GM12878 (cell line): ENCODE data around the gene DHRS7B. TPM values are rescaled to one million over a fixed set of nuclear protein-coding genes. Genes with fewer than 3 reads are reported as not detected.

Experiments used
- ATF7 ChIP-seq: fragments of 450-650 bp; IDR thresholded peaks from 2 replicates; pipeline ENCODE4 v1.6.1; 2016; ENCODE audit warnings: low read depth, mild to moderate bottlenecking
- CHD2 ChIP-seq: IDR thresholded peaks from 2 replicates; pipeline ENCODE4 v1.6.1; 2011; ENCODE audit warnings: low read depth, low read length, improper control_type of control experiment, borderline replicate concordance
- FOXM1 ChIP-seq: IDR thresholded peaks from 2 replicates; pipeline ENCODE4 v1.6.1; 2012; ENCODE audit warnings: low read depth, mild to moderate bottlenecking, inconsistent platforms, low read length, moderate library complexity
- HDAC2 ChIP-seq: fragments of 200-600 bp; sonication (generic); IDR thresholded peaks from 2 replicates; pipeline ENCODE4 v1.6.1; 2017
- IRF5 ChIP-seq: fragments of 450-650 bp; IDR thresholded peaks from 2 replicates; pipeline ENCODE4 v1.6.1; 2017; ENCODE audit warnings: borderline replicate concordance
- KDM1A ChIP-seq: fragments of 200-600 bp; sonication (generic); IDR thresholded peaks from 2 replicates; pipeline ENCODE4 v1.6.1; 2016; ENCODE audit warnings: borderline replicate concordance
- MEF2A ChIP-seq: IDR thresholded peaks from 2 replicates; pipeline ENCODE4 v1.6.1; 2011; ENCODE audit warnings: low read depth, mild to moderate bottlenecking, low read length, moderate library complexity; ENCODE audit not compliant: insufficient read depth
- MTA2 ChIP-seq: fragments of 450-650 bp; IDR thresholded peaks from 2 replicates; pipeline ENCODE4 v1.6.1; 2016; ENCODE audit warnings: low read depth, mild to moderate bottlenecking, moderate library complexity
- MYC ChIP-seq: IDR thresholded peaks from 2 replicates; pipeline ENCODE4 v1.6.1; 2011; ENCODE audit warnings: mild to moderate bottlenecking, low read length, moderate library complexity, inconsistent platforms; ENCODE audit not compliant: insufficient read depth, insufficient replicate concordance, insufficient read length, severe bottlenecking
- PAX8 ChIP-seq: fragments of 450-650 bp; IDR thresholded peaks from 2 replicates; pipeline ENCODE4 v1.6.1; 2017; ENCODE audit warnings: mild to moderate bottlenecking, moderate library complexity
- REST ChIP-seq: IDR thresholded peaks from 2 replicates; pipeline ENCODE4 v1.6.1; 2012; ENCODE audit warnings: mild to moderate bottlenecking, low read depth, low read length
- RUNX3 ChIP-seq: IDR thresholded peaks from 2 replicates; pipeline ENCODE4 v1.6.1; 2012; ENCODE audit warnings: low read length, inconsistent platforms
- YBX1 ChIP-seq: fragments of 450-650 bp; IDR thresholded peaks from 2 replicates; pipeline ENCODE4 v1.6.1; 2016; ENCODE audit warnings: antibody characterized with exemption
- ZNF592 ChIP-seq: fragments of 450-650 bp; IDR thresholded peaks from 2 replicates; pipeline ENCODE4 v1.6.1; 2017; ENCODE audit warnings: mild to moderate bottlenecking, moderate library complexity
- polyA plus RNA-seq, 11 experiments: library from polyadenylated mRNA; depleted of rRNA in 4 of 11; unstranded in 6 of 11; stranded (reverse) in 5 of 11; fragments of >200 nt; fragmentation: Nextera tagmentation in 4 of 11; fragmentation: Illumina TruSeq in 1 of 11; extraction: Ambion mirVana in 4 of 11; extraction: Trizol in 1 of 11; gene quantifications; 1 replicate in 1 of 11; 2 replicates in 10 of 11; pipeline versions ENCODE4 v1.2.1 to v1.2.3, GENCODE V29; 2011 to 2016; ENCODE audit warnings: inconsistent platforms in 2 of 11, missing spikeins in 2 of 11, low read depth in 1 of 11
- total RNA-seq, 4 experiments: library from RNA; depleted of rRNA in 3 of 4; stranded (reverse); fragments of >200 nt in 3 of 4; fragmentation: Illumina TruSeq in 1 of 4; extraction: Trizol in 1 of 4; gene quantifications; 2 replicates each; pipeline versions ENCODE4 v1.2.1 to v1.2.3, GENCODE V29; 2013 to 2021
- TF ChIP-seq, protein P1 (sequence below): fragments of 450-650 bp; IDR thresholded peaks from 2 replicates; pipeline ENCODE4 v1.6.1; 2016; ENCODE audit warnings: mild to moderate bottlenecking, moderate library complexity, borderline replicate concordance
- TF ChIP-seq, protein P2 (sequence below): IDR thresholded peaks from 2 replicates; pipeline ENCODE4 v1.6.1; 2011; ENCODE audit warnings: low read depth, low read length, improper control_type of control experiment, borderline replicate concordance

Gene DHRS7B
- total and polyA plus RNA-seq, 10 of the 15 experiments (the other 5 are each of a cell fraction or from before 2014, with no cell fraction given), result 11.1 to 35.6 (median 23.0) TPM

GRCh38 chr17:21171309-21171922 is 44.7 kb downstream of the DHRS7B start (continued):
- TF ChIP-seq, protein P1, sequence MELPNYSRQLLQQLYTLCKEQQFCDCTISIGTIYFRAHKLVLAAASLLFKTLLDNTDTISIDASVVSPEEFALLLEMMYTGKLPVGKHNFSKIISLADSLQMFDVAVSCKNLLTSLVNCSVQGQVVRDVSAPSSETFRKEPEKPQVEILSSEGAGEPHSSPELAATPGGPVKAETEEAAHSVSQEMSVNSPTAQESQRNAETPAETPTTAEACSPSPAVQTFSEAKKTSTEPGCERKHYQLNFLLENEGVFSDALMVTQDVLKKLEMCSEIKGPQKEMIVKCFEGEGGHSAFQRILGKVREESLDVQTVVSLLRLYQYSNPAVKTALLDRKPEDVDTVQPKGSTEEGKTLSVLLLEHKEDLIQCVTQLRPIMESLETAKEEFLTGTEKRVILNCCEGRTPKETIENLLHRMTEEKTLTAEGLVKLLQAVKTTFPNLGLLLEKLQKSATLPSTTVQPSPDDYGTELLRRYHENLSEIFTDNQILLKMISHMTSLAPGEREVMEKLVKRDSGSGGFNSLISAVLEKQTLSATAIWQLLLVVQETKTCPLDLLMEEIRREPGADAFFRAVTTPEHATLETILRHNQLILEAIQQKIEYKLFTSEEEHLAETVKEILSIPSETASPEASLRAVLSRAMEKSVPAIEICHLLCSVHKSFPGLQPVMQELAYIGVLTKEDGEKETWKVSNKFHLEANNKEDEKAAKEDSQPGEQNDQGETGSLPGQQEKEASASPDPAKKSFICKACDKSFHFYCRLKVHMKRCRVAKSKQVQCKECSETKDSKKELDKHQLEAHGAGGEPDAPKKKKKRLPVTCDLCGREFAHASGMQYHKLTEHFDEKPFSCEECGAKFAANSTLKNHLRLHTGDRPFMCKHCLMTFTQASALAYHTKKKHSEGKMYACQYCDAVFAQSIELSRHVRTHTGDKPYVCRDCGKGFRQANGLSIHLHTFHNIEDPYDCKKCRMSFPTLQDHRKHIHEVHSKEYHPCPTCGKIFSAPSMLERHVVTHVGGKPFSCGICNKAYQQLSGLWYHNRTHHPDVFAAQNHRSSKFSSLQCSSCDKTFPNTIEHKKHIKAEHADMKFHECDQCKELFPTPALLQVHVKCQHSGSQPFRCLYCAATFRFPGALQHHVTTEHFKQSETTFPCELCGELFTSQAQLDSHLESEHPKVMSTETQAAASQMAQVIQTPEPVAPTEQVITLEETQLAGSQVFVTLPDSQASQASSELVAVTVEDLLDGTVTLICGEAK, result no peak
- TF ChIP-seq, protein P2, sequence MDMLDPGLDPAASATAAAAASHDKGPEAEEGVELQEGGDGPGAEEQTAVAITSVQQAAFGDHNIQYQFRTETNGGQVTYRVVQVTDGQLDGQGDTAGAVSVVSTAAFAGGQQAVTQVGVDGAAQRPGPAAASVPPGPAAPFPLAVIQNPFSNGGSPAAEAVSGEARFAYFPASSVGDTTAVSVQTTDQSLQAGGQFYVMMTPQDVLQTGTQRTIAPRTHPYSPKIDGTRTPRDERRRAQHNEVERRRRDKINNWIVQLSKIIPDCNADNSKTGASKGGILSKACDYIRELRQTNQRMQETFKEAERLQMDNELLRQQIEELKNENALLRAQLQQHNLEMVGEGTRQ, result no peak
- TF ChIP-seq REST (no peak), HDAC2 (no peak), KDM1A (no peak), PAX8 (no peak), MTA2 (no peak), MEF2A (no peak), FOXM1 (no peak), IRF5 (no peak), YBX1 (no peak), ATF7 (no peak), RUNX3 (peak; percentile 73), ZNF592 (no peak), MYC (no peak), CHD2 (no peak)
